Stimulated activated CD4-positive, alpha-beta T cell treated with anti-CD3 and anti-CD28 coated beads, Interleukin-15, amount 100 ng/mL, for 48 hours (primary cell): ENCODE measurements around the gene CTNNBL1.

Experiments used
- DNase-seq, 2 donors: peaks; one replicate each; pipeline ENCODE4 v3.0.0-alpha.2; 2020; ENCODE audit warnings: low read depth in 2 of 2

The CTNNBL1 gene

DNA sequence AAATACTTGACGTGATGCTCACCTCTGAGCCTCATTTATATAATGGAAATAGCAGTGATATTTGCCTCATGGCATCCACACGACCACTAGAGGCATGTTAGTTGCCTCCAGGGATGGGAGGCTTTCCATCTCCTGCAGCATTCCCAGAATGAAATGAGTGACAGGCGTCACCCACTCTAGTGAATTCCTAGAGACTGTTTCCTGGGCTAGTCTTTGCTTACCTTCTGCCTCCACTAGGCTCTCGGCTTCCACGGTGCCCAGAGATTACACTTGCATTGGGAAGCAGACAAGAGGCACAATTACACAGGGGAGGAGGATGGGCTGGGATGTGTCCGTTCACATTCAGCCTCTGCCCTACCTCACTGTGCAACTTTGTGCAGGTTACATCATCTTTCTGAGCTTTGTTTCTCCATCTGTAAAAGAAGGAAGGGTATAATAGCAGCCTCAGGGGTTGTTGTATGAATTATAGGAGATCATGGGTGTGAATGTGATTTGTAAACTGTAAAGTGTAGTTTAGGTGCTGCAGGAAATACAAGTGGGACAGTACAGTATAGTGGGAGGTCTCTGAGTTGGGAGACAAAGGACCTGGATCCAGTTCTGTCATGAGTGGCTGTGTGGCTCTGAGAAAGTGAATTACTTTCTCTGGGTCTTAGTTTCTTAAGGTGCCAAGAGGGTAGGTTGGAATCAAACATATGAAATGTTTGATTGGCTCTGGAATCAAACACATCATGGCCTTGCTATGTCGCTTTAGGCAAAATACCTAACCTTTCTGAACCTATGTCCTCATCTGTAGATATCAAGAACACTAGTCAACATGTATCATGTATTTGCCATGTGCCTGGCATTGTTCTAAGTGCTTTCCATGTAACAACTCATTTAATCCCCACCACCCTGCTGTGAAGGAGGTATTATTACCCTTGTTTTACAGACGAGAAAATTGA, 205.5 kb downstream of the CTNNBL1 start:
- no peak for DNase-seq

DNA sequence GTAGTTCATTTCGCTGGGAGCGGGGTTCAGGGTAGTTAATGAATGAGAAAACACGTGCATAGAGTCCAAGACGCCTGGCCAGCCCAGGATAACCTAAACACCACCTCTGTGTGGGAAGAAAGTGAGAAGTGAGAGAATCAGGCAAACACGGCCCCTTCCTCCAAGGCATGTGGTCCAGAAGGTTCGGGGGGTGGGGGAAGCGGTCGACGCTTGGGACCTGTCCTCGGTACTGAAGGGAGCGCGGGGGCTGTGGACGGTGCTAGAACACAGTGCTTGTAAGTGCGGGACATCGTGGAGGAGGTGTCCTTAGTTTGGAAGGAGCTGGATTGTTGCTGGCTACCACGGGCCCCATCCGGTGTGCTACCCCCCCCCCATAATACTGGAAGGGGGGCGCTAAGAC, 207.4 kb downstream of the CTNNBL1 start:
- DNase-seq: no peak

DNA sequence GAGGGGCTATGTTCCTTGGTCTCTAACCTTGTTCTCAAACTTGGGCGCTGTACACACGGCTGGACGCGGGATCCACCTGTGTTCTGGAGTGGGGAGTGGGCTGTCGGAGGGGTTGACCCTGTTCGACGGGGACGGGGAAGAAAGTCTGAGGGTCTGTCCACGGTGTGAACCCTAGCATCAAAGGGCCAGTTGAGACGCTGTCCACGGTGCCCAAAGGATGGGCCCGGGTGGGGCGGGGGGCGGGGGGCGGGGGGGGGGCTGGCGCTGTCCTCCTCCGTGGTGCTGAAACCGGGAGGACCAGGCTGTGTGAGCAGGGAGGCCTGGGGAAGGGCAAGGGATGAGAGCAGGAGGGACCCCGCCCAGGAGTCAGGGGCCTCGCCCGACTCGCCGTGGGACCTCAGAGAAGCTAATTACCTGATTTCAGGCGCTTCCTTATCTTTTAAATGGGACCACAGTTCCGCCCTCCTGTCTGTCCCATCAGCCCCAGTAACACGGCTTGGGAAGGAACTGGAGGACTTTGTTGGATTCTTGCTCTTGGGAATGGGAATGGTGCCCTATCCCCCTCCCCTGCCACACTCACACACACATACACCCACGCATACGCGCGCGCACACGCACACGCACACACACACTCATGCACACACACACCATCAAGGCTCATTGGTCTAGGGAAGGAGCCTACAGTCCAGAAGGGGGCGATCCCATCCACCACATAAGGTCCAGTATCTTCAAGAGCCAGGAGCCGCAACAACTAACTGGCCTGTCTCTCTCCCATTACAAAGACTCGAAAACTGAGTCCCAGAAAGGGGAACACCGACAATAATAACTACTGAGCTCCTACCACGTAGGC, 208.0 kb downstream of the CTNNBL1 start:
- DNase-seq: no peak

DNA sequence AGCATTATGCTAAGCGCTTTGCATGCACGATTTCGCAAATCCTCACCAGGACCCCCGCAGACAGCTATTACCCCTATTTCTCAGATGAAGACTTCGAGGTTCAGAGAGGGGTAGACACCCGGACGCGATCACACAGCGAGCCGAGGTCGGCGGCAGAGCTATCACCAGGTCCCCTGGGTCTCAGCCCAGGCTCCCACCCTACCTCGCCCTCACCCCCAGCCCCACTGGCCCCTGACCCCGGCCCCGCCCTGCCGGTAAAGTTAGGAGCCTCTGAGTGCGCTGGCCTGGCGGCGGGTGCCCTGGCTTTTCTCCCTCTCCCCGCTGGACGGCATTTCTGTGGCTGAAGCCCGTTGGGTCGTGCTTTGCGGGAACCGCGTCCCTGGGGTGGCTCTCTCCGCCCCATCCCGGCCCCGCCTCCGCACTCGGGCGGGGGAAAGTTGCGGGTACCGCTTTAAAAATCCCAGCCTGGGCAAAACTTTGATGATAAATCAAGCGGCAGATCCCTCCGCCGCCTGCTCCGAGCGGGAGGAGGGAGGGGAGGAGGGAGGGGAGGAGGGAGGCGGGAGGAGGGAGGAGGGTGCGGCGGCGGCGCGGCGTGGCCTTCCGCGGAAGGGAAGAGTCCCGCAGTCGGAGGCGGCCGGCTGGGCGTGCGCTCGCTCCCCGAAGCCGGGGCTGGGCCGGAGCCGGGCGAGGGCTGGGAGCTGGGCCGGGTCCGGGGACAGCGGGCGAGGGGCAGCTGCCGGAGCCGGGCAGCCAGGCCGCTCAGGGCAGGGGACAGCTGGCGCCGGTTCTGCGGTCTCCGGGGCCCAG, 208.9 kb downstream of the CTNNBL1 start, which contains the start of gene VSTM2L:
TSS of gene VSTM2L (plus strand) at position 624 of the 810 bp plus-strand sequence. CDS start 224 bp downstream, outside the sequence.
- DNase-seq: no peak

DNA sequence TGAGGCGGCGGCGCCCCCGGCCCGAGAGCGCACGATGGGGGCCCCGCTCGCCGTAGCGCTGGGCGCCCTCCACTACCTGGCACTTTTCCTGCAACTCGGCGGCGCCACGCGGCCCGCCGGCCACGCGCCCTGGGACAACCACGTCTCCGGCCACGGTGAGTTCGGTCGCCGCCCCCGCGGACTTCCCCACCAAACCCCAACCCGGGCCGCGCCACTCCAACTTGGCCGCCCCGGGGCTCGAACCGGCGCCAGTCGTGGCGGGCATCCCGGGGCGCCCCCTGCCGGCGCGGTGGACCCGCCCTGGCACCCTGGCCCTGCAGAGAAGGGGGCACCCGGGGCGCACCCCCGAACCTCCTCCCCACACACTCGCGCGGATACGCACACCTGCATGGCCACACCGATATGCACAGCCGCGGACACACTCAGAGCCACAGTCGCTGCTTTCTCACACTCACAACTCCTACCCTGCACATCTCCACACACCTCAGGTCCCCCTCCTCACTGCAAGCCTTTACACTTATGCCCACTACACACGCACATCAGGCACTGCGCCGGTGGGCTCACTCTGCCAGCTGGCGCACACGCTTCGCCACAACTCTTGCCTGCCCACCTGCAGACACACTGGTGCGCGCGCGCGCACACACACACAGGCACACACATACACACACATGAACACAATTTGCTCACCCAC, 209.6 kb downstream of the CTNNBL1 start:
- DNase-seq: no peak

DNA sequence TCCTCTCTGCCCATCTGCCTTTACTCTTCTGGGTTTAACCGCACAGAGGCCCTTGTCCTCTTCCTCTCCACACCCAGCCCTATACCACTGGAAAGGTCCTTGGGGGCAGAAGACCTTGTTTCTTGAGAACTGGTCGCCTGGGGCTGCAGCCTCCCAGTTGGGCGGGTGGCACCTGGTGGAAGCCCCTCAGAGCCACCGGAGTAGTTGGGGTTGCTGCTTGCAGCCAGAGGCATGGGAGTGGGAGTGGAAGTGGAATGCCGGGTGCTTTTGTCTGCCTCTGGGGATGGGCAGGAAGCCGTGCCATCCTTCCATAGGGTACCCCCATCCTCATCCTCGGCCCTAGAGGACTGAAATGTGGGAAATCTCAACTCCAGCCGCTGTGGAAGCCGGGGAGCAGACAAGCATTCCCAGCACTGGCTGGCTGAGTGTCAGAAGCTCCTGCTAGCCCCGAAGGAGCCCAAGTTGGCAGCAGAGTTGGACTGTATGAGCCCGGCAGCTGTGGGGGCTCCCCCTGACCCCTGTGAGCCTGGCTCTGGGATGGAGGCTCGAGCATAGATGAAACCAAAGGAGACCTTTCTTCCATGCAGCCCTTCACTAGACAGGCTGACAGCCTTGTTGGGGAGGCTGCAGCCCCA, 210.3 kb downstream of the CTNNBL1 start:
- DNase-seq: no peak

DNA sequence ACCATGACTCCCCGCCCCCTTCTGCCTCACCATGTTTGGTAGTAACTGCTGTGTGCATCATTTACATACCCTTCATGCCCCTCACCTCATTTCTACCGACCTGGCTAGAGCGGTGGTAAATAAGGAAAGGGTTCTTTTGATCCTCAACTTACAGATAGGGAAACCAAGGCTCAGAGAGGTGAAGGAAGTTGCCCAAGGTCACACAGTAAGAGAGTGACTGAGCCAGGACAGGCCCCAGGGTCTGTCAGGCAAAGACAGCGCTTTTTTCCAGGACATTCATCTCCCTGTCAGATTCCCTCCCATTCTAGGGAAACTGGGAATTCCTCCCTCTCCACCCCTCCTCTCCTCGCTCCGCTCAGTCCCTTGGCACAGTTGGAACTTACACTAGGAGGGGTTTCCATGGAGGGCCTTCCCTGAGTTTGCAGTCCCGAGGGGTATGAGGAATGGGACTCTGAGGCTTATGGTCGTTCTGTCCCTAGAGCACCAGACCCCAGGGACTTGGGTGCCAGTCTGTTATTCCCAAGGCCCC, 211.1 kb downstream of the CTNNBL1 start:
- no peak for DNase-seq

DNA sequence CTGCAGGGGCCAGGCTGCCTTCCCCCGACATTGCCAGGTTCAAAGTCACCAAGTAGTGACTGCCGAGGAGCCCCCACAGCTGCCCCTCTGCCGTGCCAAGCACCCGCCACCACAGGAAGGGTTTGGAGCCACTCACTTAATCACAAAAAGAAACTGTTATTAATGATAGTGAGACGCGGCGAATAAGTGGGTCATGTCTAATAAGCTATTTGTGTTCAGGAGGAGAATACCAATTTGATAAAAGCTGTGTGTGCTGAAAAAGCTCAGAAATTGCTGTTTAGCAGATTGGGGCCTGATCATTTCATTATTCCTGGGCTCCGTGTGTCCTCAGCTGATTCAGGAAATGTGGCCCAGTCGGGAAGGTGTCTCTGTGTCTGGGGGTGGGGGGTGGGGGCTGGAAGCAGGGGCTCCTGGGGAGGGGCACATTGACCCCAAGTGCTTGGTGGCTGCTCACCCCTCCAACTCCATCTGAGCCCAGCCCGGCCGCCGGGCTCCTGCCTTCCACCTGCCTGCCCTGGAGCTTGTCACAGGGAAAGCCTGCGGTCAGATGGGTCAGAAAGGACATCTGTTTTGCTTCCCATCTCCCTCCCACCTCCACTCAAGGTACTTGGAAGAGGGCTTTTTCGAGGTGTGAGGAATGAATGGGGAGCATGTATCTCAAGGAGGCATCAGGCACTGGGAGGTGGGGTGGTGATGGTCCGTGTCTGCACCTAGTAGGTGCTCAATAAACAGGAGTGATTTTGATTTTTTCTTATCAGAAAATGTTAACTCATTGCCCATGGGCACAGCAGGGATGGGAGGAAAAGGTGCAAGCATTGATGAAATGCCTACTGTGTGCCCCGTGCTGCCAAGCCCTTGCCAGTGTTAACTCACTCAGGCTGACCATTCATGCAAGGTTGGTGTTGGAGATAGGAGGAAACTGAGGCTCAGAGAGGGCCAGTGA, 212.1 kb downstream of the CTNNBL1 start:
- no peak for DNase-seq

DNA sequence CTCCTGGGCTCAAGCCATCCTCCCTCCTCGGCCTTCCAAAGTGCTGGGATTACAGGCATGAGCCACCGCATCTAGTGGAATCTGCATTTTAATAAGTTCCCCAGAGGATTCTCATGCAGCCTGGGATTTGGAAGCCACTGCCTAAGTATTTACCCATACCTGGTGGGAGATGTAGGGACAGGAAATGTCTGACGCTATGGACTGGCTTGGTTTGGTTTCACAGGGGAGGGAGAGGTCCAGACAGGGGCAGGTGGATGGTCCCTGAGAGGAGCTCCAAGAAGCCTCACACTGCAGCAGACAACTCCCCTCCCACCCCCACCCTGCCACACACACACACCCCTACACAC, 213.5 kb downstream of the CTNNBL1 start:
- no peak for DNase-seq

DNA sequence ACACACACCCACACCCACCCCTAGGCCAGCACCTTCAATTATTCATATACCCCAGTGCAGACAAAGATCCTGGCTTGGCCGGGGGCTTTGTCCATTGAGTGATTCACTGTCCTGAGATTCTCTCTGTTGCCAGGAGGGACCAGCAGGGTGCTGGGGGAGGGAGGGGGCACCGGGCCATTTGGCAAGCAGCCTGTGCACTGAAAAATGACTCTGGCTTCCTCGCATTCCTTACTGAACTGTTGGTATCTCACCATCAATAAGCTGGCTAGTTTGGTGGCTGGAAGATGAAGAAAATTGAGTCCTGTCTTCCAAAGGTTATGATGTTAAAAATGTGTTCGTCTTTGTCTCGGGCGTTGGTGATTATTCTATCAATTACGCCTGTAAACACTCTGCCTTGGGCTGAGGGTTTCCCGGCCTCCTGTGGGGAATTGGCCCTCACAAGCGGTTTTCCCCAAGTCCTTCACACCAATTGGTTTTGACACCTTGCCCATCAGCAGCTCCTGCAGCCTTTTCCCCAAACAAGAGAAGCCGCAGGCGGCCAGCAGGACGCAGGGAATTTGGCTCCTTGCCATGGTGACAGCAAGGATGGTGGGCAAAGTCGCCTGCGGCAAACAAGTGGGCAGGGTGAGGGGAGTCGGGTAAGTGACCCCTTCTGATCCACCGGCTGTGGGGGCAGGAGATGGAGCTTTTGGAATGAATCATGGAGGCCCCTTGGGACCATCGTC, 214.0 kb downstream of the CTNNBL1 start:
- DNase-seq: no peak

DNA sequence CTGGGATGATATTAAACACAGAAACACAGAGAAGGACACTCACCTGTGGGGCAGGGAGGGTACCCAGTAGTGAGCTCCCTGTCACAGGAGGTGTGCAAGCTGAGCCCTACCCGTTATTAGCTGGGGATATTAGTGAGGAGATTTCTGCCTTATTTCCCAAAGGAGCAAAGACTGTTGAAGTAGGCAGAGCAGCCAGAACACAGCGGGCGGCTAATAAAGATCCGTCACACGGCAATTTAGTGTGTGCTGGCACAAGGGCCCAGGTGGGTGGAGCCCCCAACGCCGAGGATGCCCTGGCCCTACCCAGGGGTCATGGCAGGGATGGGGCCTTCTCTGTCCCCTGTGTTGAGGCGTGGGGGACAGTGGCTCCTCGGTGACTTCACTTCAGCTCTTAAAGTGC, 217.4 kb downstream of the CTNNBL1 start:
- no peak for DNase-seq

DNA sequence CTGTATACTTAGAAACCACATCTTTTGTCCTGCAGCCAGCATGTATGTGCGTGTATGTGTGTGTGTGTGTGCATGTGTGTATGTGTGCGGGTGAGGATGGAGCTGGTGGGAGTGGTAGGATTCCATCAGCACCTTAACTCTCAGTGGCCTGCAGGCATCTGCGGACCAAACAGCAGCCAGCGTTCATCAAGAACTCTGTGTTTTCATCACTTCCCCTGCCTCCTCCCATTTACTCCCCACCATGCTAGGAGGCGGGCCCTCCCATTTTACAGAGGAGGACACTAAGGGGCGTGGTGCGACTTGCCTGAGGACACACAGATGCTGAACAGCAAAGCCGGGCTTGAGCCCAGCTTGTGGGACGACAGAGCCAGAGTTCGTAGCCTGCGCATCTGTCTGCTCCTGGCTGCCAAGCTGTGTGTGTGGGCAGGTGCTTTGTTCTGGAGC, 218.0 kb downstream of the CTNNBL1 start:
- no peak for DNase-seq

DNA sequence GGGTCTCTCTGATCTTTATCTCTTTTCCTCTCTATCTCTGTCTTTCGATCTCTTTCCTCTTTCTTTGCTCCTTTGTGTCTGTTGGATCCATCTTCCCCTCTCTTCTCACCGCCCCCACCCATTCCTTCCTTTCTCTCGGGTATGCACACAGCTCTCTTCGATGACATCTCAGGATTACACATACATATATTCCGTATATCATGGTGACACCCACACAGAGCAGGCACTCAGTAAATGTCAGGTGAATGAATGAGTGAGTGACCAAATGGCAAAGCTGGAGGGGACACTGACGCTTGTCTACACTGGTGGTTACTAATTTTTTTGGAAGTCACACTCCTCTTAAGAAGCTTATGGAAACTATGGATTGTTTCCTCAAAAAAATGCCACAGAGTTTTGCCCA, 219.0 kb downstream of the CTNNBL1 start:
- DNase-seq: no peak

DNA sequence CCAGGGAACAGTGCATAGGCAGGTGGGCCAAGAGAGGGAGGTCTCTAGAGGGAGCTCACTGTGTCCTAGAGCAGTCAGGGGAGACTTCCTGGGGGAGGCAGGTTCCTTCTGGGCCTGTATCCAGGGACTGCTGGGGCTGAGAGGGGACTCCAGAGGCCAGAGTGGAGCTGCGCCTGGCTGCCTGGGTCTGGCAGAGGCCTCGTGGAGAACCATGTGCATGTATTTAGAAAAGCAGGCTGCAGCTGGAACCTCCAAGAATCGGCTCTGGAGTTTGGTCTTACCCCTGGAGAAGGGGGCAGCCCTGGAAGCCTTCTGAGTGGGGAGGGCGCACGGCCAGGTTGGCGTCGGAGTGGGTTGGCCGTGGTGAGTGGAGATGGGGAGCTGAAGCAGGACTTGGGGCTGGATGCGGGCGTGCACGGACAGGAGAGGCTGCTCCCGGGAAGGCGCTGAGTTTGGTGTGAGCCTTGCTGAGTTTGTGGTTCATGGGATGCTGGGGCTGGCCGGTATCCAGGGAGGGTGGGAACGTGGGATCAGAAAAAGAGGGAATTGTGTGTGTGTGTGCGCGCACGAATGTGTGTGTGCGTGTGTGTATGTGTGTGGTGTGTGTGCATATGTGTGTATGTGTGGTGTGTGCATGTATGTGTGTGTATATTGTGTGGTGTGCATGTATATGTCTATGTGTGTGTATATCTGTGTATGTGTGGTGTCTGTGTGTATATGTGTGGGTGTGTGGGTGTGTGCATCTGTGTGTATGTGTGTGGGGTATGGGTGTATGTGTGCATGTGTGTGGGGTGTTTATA, 219.9 kb downstream of the CTNNBL1 start:
- DNase-seq: no peak

DNA sequence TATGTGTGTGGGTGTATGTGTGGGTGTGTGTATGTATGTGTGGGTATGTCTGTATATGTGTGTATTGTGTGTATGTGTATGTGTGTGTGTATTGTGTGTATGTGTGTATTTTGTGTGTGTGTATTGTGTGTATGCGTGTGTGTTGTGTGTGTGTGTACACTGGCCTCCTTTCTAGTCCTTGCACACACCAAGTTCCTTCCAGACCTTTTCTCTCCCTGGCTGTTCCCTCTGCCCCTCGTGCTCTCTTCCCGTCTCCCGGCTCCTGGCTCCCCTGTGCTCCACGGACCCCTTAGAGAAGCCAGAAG, 220.5 kb downstream of the CTNNBL1 start:
- DNase-seq: no peak

DNA sequence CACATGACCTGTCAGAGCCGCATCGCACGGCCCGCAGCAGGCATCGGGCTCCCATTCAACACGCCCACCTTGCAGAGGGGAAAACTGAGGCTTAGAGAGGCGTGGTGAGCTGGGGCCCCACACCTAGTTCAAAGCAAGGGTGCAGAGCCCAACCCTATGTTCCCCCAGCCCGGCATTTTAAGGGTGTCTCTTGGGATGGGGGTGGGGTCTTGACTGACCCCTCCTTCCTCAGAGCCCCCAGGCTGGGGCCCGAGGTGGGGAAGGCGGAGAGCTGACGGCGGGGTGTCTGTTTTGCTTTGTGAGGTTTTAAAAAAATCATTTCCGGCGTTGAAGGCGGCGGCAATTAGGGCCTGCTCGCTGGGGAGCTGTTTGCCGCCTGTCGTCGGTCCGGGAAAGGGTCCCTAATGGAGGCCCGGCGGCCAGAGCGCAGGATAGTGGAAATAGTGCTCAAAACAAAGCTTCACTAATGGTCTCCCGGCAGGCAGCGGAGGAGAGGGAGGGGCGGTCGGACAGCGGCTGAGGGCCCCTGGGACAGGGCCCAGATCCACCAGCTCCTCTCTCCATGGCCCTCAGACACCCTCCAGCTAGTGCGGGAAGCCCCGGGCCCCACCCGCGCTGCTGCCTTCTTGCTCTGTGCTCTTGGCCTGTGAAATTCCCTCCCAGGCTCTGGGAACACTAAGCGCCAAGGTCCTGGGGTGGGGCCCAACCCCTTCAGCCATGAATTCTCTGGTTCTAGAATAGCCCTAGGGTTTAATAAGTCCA, 221.0 kb downstream of the CTNNBL1 start:
- no peak for DNase-seq

DNA sequence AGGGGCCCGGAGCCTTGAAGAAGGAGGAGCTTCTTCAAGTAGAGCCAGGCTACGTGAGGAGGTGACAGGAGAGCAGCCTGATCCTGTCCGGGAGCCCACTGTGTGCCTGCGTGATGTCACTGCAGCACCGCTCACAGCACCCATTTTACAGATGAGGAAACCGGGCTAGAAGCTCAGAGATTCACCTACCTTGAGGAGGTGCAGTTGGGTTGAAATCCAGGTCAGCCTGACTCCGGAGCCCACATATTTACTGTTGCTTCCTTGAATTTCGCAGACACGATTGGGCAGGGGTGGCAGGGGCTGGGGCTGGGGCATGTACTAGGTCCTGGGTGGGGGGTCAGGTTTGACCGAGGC, 221.6 kb downstream of the CTNNBL1 start:
- no peak for DNase-seq
